ENCODE data around the gene DNAJC5G.
"Not testable (repeated sequence)": the region's sequence is repeated elsewhere in the genome, so short reads cannot be mapped to it uniquely, and the experiment has no call there.

Gene DNAJC5G

GRCh38 chr2:27263287-27264252 lies 11.7 kb upstream of the DNAJC5G start:
- Histone ChIP-seq H3K4me1 (peaks cover 8% of the 10 kb centered on the region), H3K9me3 (peaks cover 6% of the 10 kb centered on the region), H3K27me3 (peaks cover 57% of the 10 kb centered on the region), H3K36me3 (no peaks in the 10 kb centered on the region; the same call in 1 of the 2 replicates), H3K4me3 (ENCODE audit: low read depth, low read length) (peak overlapping the region; percentile 66)
- TF ChIP-seq, protein P1, sequence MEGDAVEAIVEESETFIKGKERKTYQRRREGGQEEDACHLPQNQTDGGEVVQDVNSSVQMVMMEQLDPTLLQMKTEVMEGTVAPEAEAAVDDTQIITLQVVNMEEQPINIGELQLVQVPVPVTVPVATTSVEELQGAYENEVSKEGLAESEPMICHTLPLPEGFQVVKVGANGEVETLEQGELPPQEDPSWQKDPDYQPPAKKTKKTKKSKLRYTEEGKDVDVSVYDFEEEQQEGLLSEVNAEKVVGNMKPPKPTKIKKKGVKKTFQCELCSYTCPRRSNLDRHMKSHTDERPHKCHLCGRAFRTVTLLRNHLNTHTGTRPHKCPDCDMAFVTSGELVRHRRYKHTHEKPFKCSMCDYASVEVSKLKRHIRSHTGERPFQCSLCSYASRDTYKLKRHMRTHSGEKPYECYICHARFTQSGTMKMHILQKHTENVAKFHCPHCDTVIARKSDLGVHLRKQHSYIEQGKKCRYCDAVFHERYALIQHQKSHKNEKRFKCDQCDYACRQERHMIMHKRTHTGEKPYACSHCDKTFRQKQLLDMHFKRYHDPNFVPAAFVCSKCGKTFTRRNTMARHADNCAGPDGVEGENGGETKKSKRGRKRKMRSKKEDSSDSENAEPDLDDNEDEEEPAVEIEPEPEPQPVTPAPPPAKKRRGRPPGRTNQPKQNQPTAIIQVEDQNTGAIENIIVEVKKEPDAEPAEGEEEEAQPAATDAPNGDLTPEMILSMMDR (IDR thresholded peaks at IDR 0.05; ENCODE audit: low read depth, low read length): no peak
- no peak for DNase-seq

DNA sequence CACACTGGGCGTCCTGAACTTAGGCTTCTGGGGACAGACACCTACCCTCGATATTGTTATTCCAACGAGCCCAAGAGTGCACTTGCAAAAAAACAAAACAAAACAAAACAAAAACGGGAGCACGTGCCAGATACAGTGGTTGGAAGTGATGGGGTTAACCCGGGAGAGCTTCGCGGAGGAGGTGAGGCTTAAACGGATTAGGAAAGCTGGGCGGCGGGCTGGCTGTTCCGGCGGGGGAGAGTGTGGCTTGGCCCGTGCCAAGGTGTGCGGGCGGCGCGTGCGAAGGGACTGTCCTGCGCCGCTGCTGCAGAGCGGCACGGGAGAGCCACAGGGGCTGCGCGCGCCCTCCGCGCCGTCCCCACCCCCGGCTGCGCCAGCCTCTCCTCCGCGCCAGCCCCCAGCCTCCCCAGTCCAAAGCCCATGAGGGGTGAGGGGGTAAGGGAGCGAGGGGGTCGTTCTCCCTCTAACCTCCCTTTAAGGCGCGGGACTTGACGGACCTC lies 10.9 kb upstream of the DNAJC5G start:
- TF ChIP-seq, protein P1 (IDR thresholded peaks at IDR 0.05; ENCODE audit: low read depth, low read length): no peak
- Histone ChIP-seq H3K4me1 (peaks cover 8% of the 10 kb centered on the region), H3K4me3 (ENCODE audit: low read depth, low read length) (peak overlapping the region; percentile 66), H3K9me3 (peaks cover 6% of the 10 kb centered on the region), H3K27me3 (peaks cover 57% of the 10 kb centered on the region), H3K36me3 (no peaks in the 10 kb centered on the region; the same call in 1 of the 2 replicates)
- DNase-seq: no peak

- Histone ChIP-seq H3K36me3 (no peaks in the 10 kb centered on the region; the same call in 1 of the 2 replicates), H3K4me1 (peaks cover 8% of the 10 kb centered on the region), H3K4me3 (ENCODE audit: low read depth, low read length) (peak overlapping the region; percentile 66), H3K27me3 (peaks cover 57% of the 10 kb centered on the region), H3K9me3 (peaks cover 6% of the 10 kb centered on the region)
- TF ChIP-seq, protein P1 (IDR thresholded peaks at IDR 0.05; ENCODE audit: low read depth, low read length): peak; percentile 72
- peak; percentile 90 for DNase-seq
Measured at GRCh38 chr2:27264753-27265535, 10.3 kb upstream of the DNAJC5G start.

- no peak for DNase-seq
- H3K4me1 ChIP-seq: peaks cover 8% of the 10 kb centered on the region
- no peaks in the 10 kb centered on the region; the same call in 1 of the 2 replicates for H3K36me3 ChIP-seq
- H3K9me3 ChIP-seq: peaks cover 6% of the 10 kb centered on the region
- H3K27me3 ChIP-seq: peaks cover 53% of the 10 kb centered on the region
- no peak overlapping the region for H3K4me3 ChIP-seq (ENCODE audit: low read depth, low read length)
- TF ChIP-seq, protein P1 (IDR thresholded peaks at IDR 0.05; ENCODE audit: low read depth, low read length): no peak
Measured at GRCh38 chr2:27265536-27265870, 9.7 kb upstream of the DNAJC5G start.

GRCh38 chr2:27268296-27268695 lies 6.9 kb upstream of the DNAJC5G start:
- not testable (repeated sequence) for DNase-seq; H3K36me3 ChIP-seq; H3K4me3 ChIP-seq (ENCODE audit: low read depth, low read length); H3K9me3 ChIP-seq; H3K4me1 ChIP-seq
- H3K27me3 ChIP-seq: peaks cover 25% of the 10 kb centered on the region

DNA sequence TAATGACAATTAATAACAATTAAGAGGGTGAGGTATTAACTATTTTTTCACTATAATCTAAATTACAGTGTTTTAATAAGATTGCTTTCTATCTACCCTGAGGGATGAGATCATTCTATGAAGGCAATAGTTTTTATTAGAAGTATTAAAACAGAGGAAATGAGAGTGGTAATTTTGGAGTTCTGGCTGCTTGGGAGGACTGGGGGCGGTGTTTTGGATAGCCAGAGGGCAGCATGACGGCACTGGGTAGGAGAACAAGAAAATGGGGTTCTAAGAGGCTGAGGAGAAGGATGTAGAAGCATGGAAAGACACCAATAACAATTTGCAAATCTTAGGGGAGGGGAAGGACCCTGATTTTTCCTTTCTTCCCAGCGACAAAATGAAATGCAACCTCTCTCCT lies 5.1 kb upstream of the DNAJC5G start:
- no peak overlapping the region for H3K4me3 ChIP-seq (ENCODE audit: low read depth, low read length)
- peaks cover 6% of the 10 kb centered on the region for H3K27me3 ChIP-seq
- no peaks in the 10 kb centered on the region; the same call in 1 of the 2 replicates for H3K36me3 ChIP-seq
- peaks cover 3% of the 10 kb centered on the region for H3K4me1 ChIP-seq
- no peak for DNase-seq
- TF ChIP-seq, protein P1 (IDR thresholded peaks at IDR 0.05; ENCODE audit: low read depth, low read length): no peak
- H3K9me3 ChIP-seq: peaks cover 6% of the 10 kb centered on the region
